Dermis microvascular lymphatic vessel endothelial cell (primary cell): ENCODE measurements around the gene PKP2. TPM values are rescaled to one million over a fixed set of nuclear protein-coding genes. Genes with fewer than 3 reads are reported as not detected.

Experiments used
- DNase-seq, 2 donors: peaks; one replicate each; pipeline versions ENCODE4 v3.0.0 to v3.0.0-alpha.2; 2010; ENCODE audit warnings: low read depth in 2 of 2
- total RNA-seq: library from RNA; depleted of rRNA; stranded (reverse); fragments of >200 nt; gene quantifications from 2 replicates; pipeline ENCODE4 v1.2.1, GENCODE V29; 2014

PKP2 gene
- total RNA-seq, 1 donor from 2014 or later: 1.3 TPM

DNA sequence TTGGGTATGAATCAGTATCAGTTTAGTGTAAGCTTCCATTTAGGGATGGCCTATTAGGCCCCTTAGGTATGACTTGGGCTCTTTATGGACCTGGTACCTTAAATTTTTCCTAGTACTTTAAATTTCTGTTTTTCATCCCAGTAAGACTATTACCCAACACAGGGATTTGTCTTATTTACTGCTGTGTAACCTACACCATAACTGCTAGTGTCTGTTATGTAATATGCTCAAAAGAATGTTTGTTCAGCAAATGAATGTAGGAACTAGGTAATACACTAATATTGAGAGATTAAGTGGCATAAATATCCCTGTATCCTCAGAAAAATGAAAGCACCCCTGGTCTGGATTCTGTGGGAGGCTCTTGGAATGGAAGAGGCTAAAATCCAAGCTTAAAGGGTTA, 77.2 kb downstream of the PKP2 start:
- no peak for DNase-seq

DNA sequence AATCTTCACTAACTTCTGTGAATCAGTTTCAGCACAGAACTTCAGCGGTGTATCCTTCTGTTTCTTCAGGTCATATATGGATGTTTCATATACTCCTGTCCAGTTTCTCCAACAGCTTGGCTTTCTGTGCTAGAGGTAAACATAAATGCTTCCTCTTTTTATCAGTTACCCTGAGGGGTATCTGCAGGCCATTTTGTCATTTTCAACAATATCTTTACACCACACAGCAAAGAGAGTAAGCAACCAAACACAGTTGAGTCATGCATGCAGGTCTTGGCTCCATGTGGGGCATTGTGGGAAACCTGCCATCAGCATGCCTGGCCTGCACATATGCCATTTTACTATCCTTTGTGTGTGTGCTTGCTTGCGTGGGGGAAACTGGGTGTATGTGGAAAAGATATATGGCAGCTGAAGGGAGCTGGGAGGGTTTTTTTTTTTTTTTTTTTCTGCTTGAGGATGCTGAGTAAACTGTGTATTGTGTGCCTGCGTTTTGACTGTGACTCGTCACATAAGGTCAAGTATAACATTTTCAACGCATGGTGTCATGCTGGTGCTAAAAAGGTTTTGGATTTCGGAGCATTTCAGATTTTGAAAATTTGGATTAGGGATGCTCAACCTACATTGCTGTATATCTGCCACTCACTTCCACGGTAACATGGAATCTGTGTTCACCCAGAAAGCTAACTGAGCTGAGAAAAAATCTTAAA, 84.7 kb downstream of the PKP2 start:
- no peak for DNase-seq

DNA sequence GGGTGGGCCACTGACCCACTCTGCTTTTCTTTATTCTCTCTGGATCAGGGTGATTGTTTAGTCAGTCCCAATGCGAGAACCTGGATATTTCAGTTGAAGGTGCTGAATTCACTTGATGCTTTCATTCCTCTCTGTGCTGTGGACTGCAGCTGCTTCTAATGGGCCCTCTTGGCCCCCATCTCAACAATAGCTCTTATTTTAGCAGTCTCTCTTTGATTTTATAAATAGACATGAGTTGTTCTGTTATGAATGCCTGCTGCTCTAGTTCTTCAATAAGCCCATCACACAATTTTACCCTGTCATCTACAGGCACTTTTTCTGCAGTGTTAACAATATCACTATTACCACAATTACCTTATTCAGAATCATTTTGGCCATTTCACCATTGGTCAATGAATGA, 86.7 kb downstream of the PKP2 start:
- no peak for DNase-seq

DNA sequence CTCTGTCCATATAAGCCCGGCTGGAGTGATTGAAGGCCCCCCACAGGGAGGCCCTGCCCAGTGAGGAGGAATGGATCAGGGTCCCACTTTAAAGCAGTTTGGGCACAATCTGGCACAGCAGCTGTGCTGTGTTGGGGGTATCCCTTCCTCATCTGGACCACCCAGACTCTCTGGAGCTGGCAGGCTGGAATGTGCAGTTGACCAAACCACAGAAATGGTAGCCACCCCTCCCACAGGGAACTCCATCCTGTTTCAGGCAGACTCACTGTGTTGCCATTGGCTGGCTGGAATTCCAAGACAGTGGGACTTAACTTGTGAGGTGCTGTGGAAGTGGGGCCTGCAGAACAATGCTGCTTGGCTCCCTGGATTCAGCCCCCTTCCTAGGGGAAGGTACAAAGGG, 87.4 kb downstream of the PKP2 start:
- no peak for DNase-seq

DNA sequence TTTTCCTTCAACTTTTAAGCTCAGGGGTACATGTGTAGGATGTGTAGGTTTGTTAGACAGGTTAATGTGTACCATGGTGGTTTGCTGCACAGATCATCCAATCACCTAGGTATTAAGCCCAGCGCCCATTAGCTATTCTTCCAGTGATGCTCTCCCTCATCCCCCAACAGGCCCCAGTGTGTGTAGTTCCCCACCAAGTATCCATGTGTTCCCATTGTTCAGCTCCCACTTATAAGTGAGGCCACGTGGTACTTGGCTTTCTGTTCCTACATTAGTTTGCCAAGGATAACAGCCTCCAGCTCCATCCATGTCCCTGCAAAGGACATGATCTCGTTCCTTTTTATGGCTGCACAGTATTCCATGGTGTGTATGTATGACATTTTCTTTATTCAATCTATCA, 92.3 kb downstream of the PKP2 start:
- no peak for DNase-seq

DNA sequence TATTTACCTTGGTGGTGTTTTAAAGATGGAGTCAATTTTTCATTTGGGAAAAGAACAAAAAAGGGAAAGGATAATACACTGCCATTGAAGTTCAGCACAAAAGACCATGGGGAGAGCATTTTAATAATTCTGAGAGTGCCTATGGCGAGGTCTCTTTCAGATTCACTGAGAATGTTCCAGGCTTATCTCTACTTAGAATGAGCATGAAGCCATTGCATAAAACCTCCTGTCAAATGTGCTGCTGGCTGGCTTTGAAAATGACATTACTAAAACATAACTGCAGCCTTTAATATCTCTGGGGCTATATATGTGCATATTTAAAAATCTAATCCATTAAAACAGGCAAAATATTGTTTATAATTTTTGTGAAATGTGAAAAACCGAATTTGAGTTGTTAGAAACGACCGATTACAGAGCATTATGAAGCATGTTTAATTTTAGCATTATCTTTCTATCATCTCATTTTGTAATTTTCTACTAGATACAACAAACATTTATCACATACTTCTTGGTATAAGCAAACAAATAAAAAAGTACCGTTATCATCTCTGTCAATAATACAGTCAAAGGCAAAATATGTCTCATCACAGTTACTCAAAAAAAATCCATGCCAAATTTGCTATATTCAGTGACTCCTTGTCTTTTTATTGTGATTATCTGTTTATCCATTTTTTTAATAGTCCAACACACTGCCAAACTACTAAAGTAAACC, 95.2 kb downstream of the PKP2 start:
- no peak for DNase-seq

DNA sequence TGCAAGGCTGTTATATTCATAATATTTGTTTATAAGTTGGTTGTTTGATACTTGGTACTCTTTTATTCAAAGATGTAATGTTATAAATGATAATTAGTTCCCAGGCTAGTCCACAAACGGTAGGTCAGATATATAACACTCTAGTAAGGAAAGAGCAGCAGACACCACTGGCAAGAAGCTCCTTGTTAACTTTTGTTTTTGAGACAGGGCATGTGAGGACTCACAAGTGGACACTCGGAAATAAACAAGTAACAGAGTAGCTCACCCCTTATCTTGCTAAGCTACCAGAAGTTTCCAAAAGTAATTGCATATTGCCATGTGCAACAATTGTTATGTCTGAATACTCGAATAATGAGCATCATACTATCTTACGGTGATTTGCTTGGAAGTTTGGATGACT, 102.3 kb downstream of the PKP2 start:
- no peak for DNase-seq

DNA sequence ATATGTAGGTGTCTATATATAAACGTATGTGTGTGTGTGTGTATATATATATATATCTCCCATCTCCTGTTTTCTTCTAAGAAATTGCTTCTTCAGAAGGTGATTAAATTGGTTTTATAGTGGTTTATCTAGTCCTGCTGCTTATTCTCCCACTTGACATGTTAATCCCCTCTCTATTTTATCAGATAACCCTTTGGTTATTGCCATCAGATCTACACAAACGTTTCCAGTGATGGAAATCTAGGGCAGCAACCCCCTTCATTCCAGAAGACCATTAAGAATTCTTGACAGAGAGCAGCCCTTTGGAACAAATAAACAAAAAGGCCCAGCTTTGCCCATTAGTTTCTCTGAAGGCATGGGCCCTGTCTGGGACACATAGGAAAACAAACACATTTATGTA, 106.7 kb downstream of the PKP2 start:
- no peak for DNase-seq

DNA sequence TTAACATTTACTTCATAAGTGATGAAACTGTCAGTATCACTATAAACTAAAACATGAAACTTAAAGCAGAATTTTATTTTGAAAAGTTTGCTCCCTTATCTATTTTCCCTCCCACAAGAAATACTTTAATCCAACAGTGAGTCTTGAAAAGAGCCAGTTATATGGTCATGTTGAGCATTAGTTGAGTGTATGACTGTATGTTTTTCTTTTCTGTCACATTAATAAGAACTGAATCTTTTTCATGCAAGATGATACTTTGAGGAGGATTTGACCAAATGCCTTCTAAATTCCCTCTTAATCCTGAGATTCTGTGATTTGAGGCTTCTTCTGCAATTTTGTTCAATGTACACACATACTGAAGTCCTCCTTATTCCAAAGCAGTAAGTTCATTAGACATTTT, 107.1 kb downstream of the PKP2 start:
- no peak for DNase-seq

DNA sequence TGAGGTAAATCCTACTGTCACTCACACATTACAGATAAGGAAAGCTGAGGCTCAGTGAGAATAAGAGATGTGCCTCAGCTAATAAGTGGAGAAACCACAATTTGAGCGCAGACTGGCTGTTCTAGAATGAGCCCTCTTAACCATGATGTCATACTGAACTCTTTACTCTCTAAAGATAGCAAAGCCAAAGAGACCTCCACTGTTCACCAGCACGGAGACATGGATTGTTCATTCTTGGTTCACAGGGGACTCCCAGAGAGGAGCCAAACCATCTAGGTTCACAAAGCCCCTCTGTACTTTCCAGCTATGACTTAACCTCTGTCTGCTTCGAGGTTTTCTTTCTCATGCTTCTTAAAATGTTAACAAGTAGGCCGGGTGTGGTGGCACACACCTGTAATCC, 108.2 kb downstream of the PKP2 start:
- DNase-seq: no peak

DNA sequence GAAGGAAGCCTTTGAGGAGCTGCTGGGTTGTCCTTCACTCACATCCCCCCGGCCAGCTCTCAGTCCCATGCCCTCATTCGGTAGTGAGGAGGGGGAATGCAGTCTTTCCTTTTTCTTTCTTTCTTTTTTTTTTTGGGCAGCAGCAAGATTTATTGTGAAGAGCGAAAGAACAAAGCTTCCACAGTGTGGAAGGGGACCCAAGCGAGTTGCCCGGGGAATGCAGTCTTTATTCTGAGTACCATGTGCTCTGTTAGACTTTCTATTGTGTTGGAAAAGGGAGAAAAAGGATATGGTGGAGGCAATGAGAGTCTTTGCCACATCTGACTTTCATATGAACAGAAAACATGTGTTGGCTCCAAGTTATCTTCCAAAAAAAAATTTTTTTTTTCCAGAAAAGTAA, 111.0 kb downstream of the PKP2 start:
- DNase-seq: no peak

DNA sequence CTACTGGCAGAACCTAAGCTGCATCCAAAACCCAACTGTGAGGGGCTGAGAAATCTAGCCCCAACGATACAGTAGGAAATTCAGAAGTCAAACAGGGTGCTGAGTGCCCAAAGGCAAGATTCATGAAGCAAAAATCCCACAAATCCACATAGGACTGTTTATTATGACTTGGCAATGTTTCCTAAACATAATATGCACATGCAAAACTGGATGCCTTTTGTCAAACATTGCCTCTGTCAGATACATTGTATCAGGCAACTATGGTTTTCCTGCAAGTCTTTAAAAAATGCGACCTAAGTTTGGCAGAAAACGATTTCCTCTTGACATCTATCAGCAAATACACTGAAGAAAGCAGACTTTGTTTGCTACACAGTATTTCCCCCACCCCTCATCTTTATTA, 113.5 kb downstream of the PKP2 start:
- DNase-seq: no peak

DNA sequence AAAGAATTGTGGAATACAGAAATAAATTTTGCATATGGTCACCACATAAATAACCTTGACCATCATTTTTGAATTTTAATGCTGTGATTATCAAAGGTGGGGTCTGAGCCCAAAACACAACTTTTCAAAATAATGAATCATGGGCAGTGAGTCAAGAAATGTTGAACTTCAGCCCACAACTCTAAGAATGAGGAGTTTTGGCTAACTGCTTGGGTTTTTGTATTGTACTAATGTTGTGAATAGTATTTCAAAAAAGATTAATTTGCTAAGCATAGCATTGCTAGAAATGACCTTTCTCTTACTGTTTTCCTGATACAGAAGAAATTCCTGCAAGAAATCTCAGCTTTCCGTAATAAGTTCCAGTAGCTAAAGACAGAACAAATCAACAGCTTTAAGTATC, 116.5 kb downstream of the PKP2 start:
- no peak for DNase-seq

DNA sequence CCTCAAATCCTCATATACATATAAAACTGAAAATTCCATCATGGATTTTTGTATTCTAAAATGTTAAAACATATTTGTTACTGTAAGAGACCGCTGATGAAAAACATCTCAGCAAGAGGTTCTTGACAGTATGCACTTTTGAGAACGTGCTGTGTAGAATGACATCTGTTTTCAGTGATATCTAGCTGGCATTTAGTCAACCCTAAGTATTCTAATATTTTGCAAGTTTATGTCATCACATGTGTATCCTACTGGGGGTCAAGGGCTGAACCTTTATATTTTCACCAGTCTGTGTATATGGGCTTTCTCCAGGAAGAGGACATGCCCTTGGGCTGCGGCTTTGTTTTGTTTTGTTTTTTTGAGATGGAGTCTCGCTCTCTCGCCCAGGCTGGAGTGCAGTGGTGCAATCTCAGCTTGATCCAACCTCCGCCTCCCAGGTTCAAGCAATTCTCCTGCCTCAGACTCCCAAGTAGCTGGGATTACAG, 118.8 kb downstream of the PKP2 start:
- no peak for DNase-seq

DNA sequence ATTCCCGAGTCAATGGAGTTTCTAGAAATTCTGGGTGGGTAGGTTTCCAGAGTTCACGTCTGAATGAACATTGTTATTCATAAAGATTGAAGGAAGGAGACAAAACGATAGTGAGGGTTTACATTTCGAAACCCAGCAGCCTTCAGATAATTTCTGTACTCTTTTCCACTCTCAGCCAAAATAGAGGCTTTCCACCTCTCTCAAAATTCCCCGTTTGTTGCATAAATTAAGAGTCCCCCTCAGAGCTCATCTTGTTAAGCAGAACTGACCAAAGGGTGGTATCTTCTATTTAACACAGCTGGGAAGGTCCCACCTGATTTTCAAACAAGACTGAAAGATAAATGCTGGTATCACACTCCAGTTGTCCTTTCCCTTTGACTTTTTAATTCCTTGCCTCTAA, 119.4 kb downstream of the PKP2 start:
- no peak for DNase-seq

DNA sequence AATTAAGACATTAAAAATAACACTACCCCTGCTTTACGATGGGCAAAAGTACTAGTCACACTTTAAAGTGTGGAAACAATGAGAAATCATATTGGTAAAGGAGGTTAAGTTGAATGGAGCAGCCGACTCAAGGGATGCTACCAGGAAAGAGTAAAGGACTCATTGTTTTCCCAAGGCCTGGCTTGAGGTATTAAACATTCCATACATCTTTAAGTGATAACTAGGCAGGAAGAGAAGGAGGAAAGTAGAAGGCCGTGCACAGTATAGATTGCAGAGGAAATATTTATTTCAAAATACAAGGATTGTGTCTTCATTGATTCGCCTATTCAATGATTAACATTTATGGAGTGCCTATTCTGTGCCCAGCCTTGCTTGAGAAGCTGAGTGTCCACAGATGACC, 120.3 kb downstream of the PKP2 start:
- no peak for DNase-seq

DNA sequence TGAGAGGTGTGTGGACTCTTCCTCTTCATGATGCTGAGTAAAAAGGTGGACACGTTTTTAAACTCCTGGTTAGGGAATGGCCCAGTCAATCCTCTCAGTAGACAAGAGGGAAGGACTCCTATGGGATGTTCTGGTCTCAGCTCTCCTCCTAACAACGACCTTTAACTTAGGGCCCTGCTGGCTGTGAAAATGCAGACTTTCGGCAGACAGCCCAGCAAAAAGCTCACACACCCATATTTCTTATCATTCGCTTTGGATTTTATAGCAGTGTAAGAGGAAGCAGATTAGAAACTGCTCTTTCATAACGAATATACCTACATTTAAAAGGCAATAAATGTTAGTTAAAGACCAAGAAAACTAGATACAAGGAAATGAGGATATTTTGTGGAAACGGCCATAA, 122.9 kb downstream of the PKP2 start:
- no peak for DNase-seq

DNA sequence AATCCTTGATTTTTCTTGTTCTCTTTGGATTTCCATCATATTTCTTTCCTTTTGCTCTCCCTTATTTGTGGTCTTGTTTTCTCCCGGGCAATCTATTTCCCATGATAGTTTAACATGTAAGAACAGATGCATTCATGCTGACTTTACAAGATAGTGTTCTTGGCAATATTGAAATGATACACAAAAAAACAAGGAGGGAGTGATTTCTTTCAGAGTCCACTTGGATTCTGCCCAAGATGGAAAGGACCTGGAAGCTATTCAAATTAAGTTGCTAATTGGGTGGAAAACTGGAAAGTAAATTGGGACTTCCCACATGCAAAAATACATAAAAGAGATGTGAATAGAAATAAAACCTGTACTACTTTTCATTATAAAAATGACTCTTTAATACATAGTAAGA, 126.4 kb downstream of the PKP2 start:
- no peak for DNase-seq

DNA sequence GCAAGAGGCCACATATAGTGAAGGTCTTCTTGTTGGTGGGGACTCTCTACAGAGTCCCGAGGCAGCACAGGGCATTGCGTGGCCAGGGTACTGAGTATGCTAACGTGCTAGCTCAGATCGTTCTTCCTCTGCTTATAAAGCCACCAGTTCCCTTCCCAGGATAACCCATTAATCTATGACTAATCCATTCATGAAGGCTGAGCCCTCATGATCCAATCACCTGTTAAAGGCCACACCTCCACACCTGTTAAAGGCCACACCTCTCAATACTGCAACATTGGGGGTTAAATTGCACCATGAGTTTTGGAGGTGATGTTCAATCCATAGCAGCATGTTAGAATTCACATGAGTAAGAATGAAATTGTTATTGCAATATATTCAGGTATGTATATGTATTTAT, 128.1 kb downstream of the PKP2 start:
- no peak for DNase-seq

DNA sequence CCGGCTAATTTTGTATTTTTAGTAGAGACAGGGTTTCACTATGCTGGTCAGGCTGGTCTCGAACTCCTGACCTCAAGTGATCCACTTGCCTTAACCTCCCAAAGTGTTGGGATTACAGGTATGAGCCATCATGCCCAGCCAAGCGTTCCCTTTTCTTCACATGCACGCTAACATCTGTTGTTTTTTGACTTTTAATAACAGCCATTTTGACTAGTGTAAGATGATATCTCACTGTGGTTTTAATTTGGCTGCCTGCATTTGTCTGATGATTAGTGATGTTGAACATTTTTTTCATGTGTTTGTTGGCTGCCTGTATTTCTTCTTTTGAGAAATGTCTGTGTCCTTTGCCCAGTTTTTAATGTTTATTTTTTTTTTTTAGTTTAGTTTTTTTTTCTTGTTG, 130.7 kb downstream of the PKP2 start:
- no peak for DNase-seq

DNA sequence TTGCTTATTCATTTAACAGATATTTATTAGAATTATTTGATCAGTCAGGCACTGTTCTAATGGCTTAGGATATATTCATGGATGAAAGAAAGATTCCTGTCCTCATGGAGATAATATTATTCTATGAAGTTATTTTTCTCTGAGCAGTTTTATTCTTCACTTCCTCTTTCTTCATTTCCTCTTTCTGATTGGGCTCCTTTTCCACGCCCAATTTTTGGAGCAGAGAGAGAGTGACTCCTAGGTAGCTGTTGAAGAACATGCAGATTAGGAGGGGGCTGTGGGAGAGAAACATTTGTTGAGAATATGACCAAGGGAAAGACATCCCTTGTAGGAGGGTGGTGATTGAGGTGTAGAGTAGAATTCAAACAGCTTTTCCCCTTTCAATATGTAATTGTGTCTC, 134.9 kb downstream of the PKP2 start:
- no peak for DNase-seq

DNA sequence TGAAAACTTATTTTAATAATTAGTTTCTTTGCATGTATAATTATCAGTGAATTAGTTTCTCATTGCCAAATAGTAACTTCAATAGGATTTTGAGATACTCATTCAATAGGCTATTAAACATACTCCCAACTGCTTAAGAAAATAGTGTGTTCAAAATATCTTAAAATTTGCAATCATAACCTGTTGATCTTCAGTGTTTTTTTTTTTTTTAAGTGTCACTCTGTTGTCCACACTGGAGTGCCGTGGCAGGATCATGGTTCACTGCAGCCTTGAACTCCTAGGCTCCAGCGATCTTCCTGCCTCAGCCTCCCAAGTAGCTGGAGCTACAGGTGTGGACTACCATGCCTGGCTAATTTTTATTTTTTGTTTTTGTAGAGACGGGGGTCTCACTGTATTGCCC, 139.4 kb downstream of the PKP2 start:
- no peak for DNase-seq

DNA sequence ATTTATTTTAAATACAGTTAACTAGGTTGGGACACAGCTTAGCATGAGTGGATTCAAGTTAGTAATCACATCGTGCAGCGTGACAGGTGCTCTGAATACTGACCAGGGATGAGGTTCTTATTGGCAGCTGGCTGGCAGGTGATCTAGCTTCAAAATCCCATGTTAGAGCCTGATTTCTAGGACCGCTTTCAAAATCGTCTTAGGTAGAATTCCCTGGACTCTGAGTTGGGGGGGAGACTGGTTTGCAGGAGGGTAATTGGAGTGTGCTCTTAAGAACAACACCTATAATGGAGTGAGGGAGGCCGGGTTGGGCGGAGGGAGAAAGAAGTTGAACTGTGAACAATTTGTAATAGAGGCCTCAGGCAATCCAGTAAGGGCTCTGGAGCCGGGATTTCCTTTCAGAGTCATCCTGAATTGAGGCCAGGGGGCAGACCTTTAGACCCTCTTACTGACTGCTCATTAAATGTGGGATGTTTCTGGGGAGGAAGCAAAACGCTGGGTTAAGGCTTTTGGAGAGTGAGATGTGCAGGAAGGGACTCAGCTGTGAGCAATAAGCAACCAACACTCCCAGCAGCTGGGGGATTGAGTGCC, 140.0 kb downstream of the PKP2 start:
- peak in 1 of 2 donors; percentile 8 for DNase-seq
